ENCODE data around the gene OLR1. TPM values are rescaled to one million over a fixed set of nuclear protein-coding genes. Genes with fewer than 3 reads are reported as not detected.

OLR1 gene
- total RNA-seq, 1 donor from 2014 or later = 0.98 TPM

DNA sequence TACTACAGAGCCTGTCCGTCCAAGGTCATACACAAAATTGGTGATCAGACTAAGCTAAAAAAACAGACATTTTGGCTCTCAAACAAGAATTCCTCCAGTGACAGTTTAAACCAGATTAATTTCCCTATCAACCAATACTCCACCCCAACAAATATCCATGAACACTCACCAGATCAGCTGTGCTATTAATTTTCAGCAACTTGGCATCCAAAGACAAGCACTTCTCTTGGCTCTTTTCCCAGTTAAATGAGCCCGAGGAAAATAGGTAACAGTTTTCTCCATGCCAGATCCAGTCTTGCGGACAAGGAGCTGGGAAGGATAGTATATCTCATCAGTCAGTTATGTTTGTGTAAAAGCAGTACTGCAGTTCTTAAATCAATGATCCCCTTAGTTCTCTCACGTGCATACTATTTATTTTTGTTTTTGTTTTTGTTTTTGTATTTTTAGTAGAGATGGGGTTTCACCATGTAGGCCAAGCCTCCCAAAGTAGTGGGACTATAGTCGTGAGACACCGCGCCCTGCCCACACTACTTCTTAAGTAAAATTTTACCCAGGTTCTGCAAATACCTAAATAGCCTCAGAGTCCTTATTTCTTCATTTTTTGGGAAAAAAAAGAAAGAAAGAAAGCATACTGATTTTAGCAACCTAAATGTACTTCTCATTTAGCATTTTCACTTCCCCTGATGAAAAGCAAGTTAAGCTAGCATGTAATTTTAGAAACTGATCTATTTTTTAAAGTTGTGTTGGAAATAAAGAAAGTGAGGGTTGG, 11.1 kb downstream of the OLR1 start:
- H3K4me1 ChIP-seq (ENCODE audit: insufficient read depth, low read length) = no peaks in the 10 kb centered on the region
- no peaks in the 10 kb centered on the region for H4K20me1 ChIP-seq (ENCODE audit: insufficient read depth, low read length)
- Mint-ChIP-seq H3K4me1 (ENCODE audit: low read depth, unreplicated experiment) (no peaks in the 10 kb centered on the region), H3K27ac (ENCODE audit: unreplicated experiment) (no peak overlapping the region), H3K36me3 (ENCODE audit: low read depth, unreplicated experiment) (no peaks in the 10 kb centered on the region), H3K4me3 (ENCODE audit: unreplicated experiment) (no peak overlapping the region), H3K9me3 (ENCODE audit: unreplicated experiment) (no peaks in the 10 kb centered on the region), H3K27me3 (ENCODE audit: low read depth, unreplicated experiment) (peaks cover 8% of the 10 kb centered on the region)
- no peak overlapping the region for H3K27ac ChIP-seq (ENCODE audit: low read depth, low read length)
- H3K9ac ChIP-seq (ENCODE audit: low read length) = no peak overlapping the region
- H3K27me3 ChIP-seq (ENCODE audit: insufficient read depth, low read length) = no peaks in the 10 kb centered on the region
- FAIRE-seq = no peak
- TF ChIP-seq, protein P1, sequence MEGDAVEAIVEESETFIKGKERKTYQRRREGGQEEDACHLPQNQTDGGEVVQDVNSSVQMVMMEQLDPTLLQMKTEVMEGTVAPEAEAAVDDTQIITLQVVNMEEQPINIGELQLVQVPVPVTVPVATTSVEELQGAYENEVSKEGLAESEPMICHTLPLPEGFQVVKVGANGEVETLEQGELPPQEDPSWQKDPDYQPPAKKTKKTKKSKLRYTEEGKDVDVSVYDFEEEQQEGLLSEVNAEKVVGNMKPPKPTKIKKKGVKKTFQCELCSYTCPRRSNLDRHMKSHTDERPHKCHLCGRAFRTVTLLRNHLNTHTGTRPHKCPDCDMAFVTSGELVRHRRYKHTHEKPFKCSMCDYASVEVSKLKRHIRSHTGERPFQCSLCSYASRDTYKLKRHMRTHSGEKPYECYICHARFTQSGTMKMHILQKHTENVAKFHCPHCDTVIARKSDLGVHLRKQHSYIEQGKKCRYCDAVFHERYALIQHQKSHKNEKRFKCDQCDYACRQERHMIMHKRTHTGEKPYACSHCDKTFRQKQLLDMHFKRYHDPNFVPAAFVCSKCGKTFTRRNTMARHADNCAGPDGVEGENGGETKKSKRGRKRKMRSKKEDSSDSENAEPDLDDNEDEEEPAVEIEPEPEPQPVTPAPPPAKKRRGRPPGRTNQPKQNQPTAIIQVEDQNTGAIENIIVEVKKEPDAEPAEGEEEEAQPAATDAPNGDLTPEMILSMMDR (IDR thresholded peaks at IDR 0.05; ENCODE audit: insufficient read depth, low read depth, low read length) = no peak
- TF ChIP-seq EZH2 (IDR thresholded peaks at IDR 0.05; ENCODE audit: insufficient read depth, low read length) = no peak
- no peak overlapping the region for H3K4me2 ChIP-seq (ENCODE audit: low read length)
- no peaks in the 10 kb centered on the region for H3K36me3 ChIP-seq (ENCODE audit: insufficient read depth, low read length)
- no peaks in the 10 kb centered on the region for H3K9me3 ChIP-seq (ENCODE audit: insufficient read depth, low read depth, low read length)
- no peaks in the 10 kb centered on the region for H3K79me2 ChIP-seq (ENCODE audit: insufficient read depth, low read length)
- peak; percentile 18 for DNase-seq (ENCODE audit: low read depth)
- H3K4me3 ChIP-seq (ENCODE audit: insufficient read depth, low read depth, low read length) = no peak overlapping the region
- no peak overlapping the region for H2AFZ ChIP-seq (ENCODE audit: low read depth, low read length)

DNA sequence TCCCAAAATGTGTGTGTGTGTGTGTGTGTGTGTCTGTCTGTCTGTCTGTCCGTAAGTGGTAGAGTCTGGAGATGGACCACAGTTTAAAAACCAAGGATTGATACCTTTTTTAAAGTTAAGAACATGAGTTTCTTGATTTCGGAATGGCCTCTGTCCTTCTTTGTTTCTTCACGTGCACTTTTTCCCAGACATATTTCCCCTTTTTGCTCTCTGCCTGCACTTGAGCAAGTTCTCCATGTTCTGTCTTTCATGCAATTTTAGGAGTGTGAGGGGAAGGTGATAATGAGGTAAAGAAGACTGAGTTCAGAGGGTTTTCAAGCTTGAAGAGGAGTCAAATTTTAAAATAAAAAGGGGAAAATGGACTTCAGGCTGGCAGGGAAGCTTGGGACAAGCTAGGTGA, 12.7 kb downstream of the OLR1 start:
- Histone ChIP-seq H3K9me3 (ENCODE audit: insufficient read depth, low read depth, low read length) (no peaks in the 10 kb centered on the region), H3K4me3 (ENCODE audit: insufficient read depth, low read depth, low read length) (no peak overlapping the region), H3K4me1 (ENCODE audit: insufficient read depth, low read length) (no peaks in the 10 kb centered on the region), H4K20me1 (ENCODE audit: insufficient read depth, low read length) (no peaks in the 10 kb centered on the region), H3K79me2 (ENCODE audit: insufficient read depth, low read length) (no peaks in the 10 kb centered on the region), H3K4me2 (ENCODE audit: low read length) (no peak overlapping the region), H3K27ac (ENCODE audit: low read depth, low read length) (no peak overlapping the region), H2AFZ (ENCODE audit: low read depth, low read length) (no peak overlapping the region), H3K9ac (ENCODE audit: low read length) (no peak overlapping the region), H3K27me3 (ENCODE audit: insufficient read depth, low read length) (no peaks in the 10 kb centered on the region), H3K36me3 (ENCODE audit: insufficient read depth, low read length) (no peaks in the 10 kb centered on the region)
- H3K36me3 Mint-ChIP-seq (ENCODE audit: low read depth, unreplicated experiment) = no peaks in the 10 kb centered on the region
- FAIRE-seq (no peak), DNase-seq (ENCODE audit: low read depth) (no peak)
- H3K27ac Mint-ChIP-seq (ENCODE audit: unreplicated experiment) = no peak overlapping the region
- no peak overlapping the region for H3K4me3 Mint-ChIP-seq (ENCODE audit: unreplicated experiment)
- peaks cover 8% of the 10 kb centered on the region for H3K27me3 Mint-ChIP-seq (ENCODE audit: low read depth, unreplicated experiment)
- H3K4me1 Mint-ChIP-seq (ENCODE audit: low read depth, unreplicated experiment) = no peaks in the 10 kb centered on the region
- H3K9me3 Mint-ChIP-seq (ENCODE audit: unreplicated experiment) = no peaks in the 10 kb centered on the region
- TF ChIP-seq EZH2 (IDR thresholded peaks at IDR 0.05; ENCODE audit: insufficient read depth, low read length) = no peak
- TF ChIP-seq, protein P1 (IDR thresholded peaks at IDR 0.05; ENCODE audit: insufficient read depth, low read depth, low read length) = no peak

DNA sequence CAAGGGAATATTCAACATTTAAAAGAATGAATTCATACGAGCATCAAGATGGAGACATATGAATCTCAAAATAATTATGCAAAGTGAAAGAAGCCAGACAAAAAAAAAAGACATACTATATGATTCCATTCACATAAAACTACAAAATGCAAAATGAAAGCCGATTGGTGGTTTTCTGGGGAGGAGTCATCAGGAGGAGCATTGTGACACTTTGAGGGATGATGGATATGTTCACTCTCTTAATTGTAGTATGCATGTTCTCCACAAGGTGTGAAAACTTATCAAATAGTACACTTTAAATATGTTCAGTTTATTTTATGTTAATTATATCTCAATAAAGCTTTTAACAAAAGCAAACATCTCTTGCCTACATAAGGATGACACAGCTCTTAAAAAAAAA, 13.5 kb downstream of the OLR1 start:
- no peaks in the 10 kb centered on the region for H3K36me3 Mint-ChIP-seq (ENCODE audit: low read depth, unreplicated experiment)
- no peak for DNase-seq (ENCODE audit: low read depth)
- H4K20me1 ChIP-seq (ENCODE audit: insufficient read depth, low read length) = no peaks in the 10 kb centered on the region
- no peak overlapping the region for H2AFZ ChIP-seq (ENCODE audit: low read depth, low read length)
- no peak overlapping the region for H3K4me3 Mint-ChIP-seq (ENCODE audit: unreplicated experiment)
- H3K9ac ChIP-seq (ENCODE audit: low read length) = no peak overlapping the region
- no peaks in the 10 kb centered on the region for H3K36me3 ChIP-seq (ENCODE audit: insufficient read depth, low read length)
- H3K79me2 ChIP-seq (ENCODE audit: insufficient read depth, low read length) = no peaks in the 10 kb centered on the region
- no peak overlapping the region for H3K4me2 ChIP-seq (ENCODE audit: low read length)
- H3K27me3 Mint-ChIP-seq (ENCODE audit: low read depth, unreplicated experiment) = peaks cover 8% of the 10 kb centered on the region
- H3K27ac Mint-ChIP-seq (ENCODE audit: unreplicated experiment) = no peak overlapping the region
- no peaks in the 10 kb centered on the region for H3K27me3 ChIP-seq (ENCODE audit: insufficient read depth, low read length)
- no peaks in the 10 kb centered on the region for H3K4me1 Mint-ChIP-seq (ENCODE audit: low read depth, unreplicated experiment)
- H3K9me3 ChIP-seq (ENCODE audit: insufficient read depth, low read depth, low read length) = no peaks in the 10 kb centered on the region
- H3K9me3 Mint-ChIP-seq (ENCODE audit: unreplicated experiment) = no peaks in the 10 kb centered on the region
- no peak overlapping the region for H3K4me3 ChIP-seq (ENCODE audit: insufficient read depth, low read depth, low read length)
- no peak for TF ChIP-seq EZH2 (IDR thresholded peaks at IDR 0.05; ENCODE audit: insufficient read depth, low read length)
- TF ChIP-seq, protein P1 (IDR thresholded peaks at IDR 0.05; ENCODE audit: insufficient read depth, low read depth, low read length) = no peak
- FAIRE-seq = no peak
- peaks cover 3% of the 10 kb centered on the region for H3K4me1 ChIP-seq (ENCODE audit: insufficient read depth, low read length)
- H3K27ac ChIP-seq (ENCODE audit: low read depth, low read length) = no peak overlapping the region
